ENCODE results near the gene EYA2. TPM values are rescaled to one million over a fixed set of nuclear protein-coding genes. Genes with fewer than 3 reads are reported as not detected.

EYA2 gene
- total RNA-seq, 4 donors from 2014 or later = 0.60 to 4.0 (median 0.99) TPM

GRCh38 chr20:47097691-47098622 is 203.3 kb downstream of the EYA2 start:
- intact Hi-C loops (cut with DNase I; ENCODE audit: low total_unique reads) (no loop called here), in situ Hi-C loops (cut with MboI; ENCODE audit: low sequenced_read_pairs in 4 of 4) (no loop called here)
- peaks cover 0 to 3% (median 0%) of the 10 kb centered on the region in 3 donors for H3K27me3 ChIP-seq
- no peak overlapping the region for H3K27ac ChIP-seq
- ATAC-seq (no peak), DNase-seq (no peak)
- no peak overlapping the region for H3K4me3 ChIP-seq
- H3K36me3 ChIP-seq = no peaks in the 10 kb centered on the region
- no peak for TF ChIP-seq POLR2A (IDR thresholded peaks at IDR 0.05)
- TF ChIP-seq CTCF (IDR thresholded peaks at IDR 0.05 in 4 of 5, conservative IDR thresholded peaks at IDR 0.05 in 1 of 5) = no peak
- H3K9me3 ChIP-seq = no peaks in the 10 kb centered on the region
- H3K4me1 ChIP-seq = peaks cover 0 to 11% of the 10 kb centered on the region in 2 donors

GRCh38 chr20:47099093-47099492 is 204.4 kb downstream of the EYA2 start:
- Histone ChIP-seq H3K4me3 (no peak overlapping the region), H3K27me3 (peaks cover 0 to 3% (median 0%) of the 10 kb centered on the region in 3 donors), H3K9me3 (no peaks in the 10 kb centered on the region), H3K27ac (peak overlapping the region; percentile 21 to 68 (median 50)), H3K4me1 (peaks cover 0 to 11% of the 10 kb centered on the region in 2 donors), H3K36me3 (no peaks in the 10 kb centered on the region)
- intact Hi-C loops (cut with DNase I; ENCODE audit: low total_unique reads) = no loop called here
- in situ Hi-C loops (cut with MboI; ENCODE audit: low sequenced_read_pairs in 4 of 4) = no loop called here
- ATAC-seq = no peak
- DNase-seq = no peak
- no peak for TF ChIP-seq POLR2A (IDR thresholded peaks at IDR 0.05)

- ATAC-seq = peak; percentile 54 to 57
- H3K27me3 ChIP-seq = peaks cover 0 to 3% (median 0%) of the 10 kb centered on the region in 3 donors
- H3K36me3 ChIP-seq = no peaks in the 10 kb centered on the region
- intact Hi-C loops (cut with DNase I; ENCODE audit: low total_unique reads) = no loop called here
- H3K27ac ChIP-seq = peak overlapping the region; percentile 41 to 68 (median 52)
- DNase-seq = peak; percentile 47 to 49
- in situ Hi-C loops (cut with MboI; ENCODE audit: low sequenced_read_pairs in 4 of 4) = no loop called here
- no peak for TF ChIP-seq POLR2A (IDR thresholded peaks at IDR 0.05)
- peaks cover 0 to 11% of the 10 kb centered on the region in 2 donors for H3K4me1 ChIP-seq
- no peak overlapping the region for H3K4me3 ChIP-seq
- H3K9me3 ChIP-seq = no peaks in the 10 kb centered on the region
These were observed 205.3 kb downstream of the EYA2 start for GRCh38 chr20:47099825-47100441.

DNA sequence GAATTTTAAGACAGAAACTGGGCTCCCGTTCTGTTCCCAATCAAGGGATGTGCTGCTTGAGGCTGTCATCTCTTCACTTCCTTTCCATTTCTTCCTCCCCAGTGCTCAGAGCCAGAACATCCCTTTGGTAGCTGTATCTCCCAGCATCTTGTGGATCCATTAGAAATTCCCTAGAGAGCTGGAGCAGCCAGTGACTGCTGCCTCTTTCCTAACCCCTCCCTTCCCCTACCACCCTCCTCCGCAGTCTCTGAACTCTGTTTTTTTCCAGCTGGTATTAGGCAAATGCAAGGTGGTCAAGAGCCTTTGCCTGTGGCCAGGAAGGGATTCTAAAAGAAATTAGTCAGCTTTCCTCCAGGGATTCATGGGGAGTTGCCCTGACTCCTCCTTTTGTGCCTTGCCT is 208.0 kb downstream of the EYA2 start:
- peaks cover 0 to 11% of the 10 kb centered on the region in 2 donors for H3K4me1 ChIP-seq
- no peaks in the 10 kb centered on the region for H3K9me3 ChIP-seq
- DNase-seq (peak; percentile 27 to 73), ATAC-seq (peak; percentile 68 to 75)
- TF ChIP-seq CTCF (IDR thresholded peaks at IDR 0.05 in 4 of 5, conservative IDR thresholded peaks at IDR 0.05 in 1 of 5) (no peak), POLR2A (IDR thresholded peaks at IDR 0.05) (no peak)
- in situ Hi-C loops (cut with MboI; ENCODE audit: low sequenced_read_pairs in 4 of 4) (no loop called here), intact Hi-C loops (cut with DNase I; ENCODE audit: low total_unique reads) (no loop called here)
- no peaks in the 10 kb centered on the region for H3K36me3 ChIP-seq
- peak overlapping the region; percentile 27 to 67 (median 61) for H3K27ac ChIP-seq
- H3K4me3 ChIP-seq = no peak overlapping the region
- no peaks in the 10 kb centered on the region for H3K27me3 ChIP-seq

DNA sequence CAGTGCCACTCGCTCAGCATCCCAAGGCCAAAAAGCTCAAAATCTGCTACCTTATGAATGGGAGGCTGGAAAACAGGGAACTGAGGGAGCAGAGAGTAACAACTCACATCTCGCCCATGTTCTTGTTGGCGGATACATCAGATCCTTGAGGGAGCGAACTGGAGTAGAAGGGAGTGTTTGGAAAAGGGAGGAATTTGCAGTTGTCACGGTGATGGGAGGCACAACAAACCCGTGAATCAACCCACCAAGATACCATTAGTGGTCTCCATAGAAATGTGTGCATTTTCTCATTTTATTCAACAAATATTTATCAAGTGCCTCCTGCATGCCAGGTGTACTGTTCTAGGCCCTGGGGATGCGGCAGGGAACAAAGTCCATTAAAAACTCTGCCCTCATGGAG is 212.1 kb downstream of the EYA2 start:
- no peaks in the 10 kb centered on the region for H3K36me3 ChIP-seq
- DNase-seq (no peak), ATAC-seq (no peak)
- H3K4me3 ChIP-seq = no peak overlapping the region
- in situ Hi-C loops (cut with MboI; ENCODE audit: low sequenced_read_pairs in 4 of 4) (no loop called here), intact Hi-C loops (cut with DNase I; ENCODE audit: low total_unique reads) (no loop called here)
- no peak for TF ChIP-seq POLR2A (IDR thresholded peaks at IDR 0.05)
- H3K27me3 ChIP-seq = no peaks in the 10 kb centered on the region
- no peak overlapping the region for H3K27ac ChIP-seq
- H3K4me1 ChIP-seq = no peaks in the 10 kb centered on the region
- H3K9me3 ChIP-seq = peaks cover 0 to 6% (median 3%) of the 10 kb centered on the region in 3 donors

- no peak for DNase-seq
- peaks cover 0 to 6% (median 3%) of the 10 kb centered on the region in 3 donors for H3K9me3 ChIP-seq
These were observed 214.4 kb downstream of the EYA2 start for GRCh38 chr20:47108994-47109393.

More at GRCh38 chr20:47108994-47109393, 214.4 kb downstream of the EYA2 start:
- Histone ChIP-seq H3K4me1 (no peaks in the 10 kb centered on the region), H3K27me3 (peaks cover 0 to 3% (median 0%) of the 10 kb centered on the region in 3 donors), H3K27ac (no peak overlapping the region), H3K36me3 (no peaks in the 10 kb centered on the region), H3K4me3 (no peak overlapping the region)
- intact Hi-C loops (cut with DNase I; ENCODE audit: low total_unique reads) (no loop called here), in situ Hi-C loops (cut with MboI; ENCODE audit: low sequenced_read_pairs in 4 of 4) (no loop called here)
- no peak for ATAC-seq
- TF ChIP-seq POLR2A (IDR thresholded peaks at IDR 0.05) (no peak), CTCF (IDR thresholded peaks at IDR 0.05 in 4 of 5, conservative IDR thresholded peaks at IDR 0.05 in 1 of 5) (no peak)
